A204.1 (cell line): ENCODE measurements around the gene B4GAT1.
"Not testable (repeated sequence)": the region's sequence is repeated elsewhere in the genome, so short reads cannot be mapped to it uniquely, and the experiment has no call there.

Experiments
- FAIRE-seq: peaks from 2 replicates; lab custom pipeline; 2012; peaks lifted over from hg19 to GRCh38; lab: Jason Lieb, UNC

The B4GAT1 gene

GRCh38 chr11:66363187-66363601 is 15.8 kb upstream of the B4GAT1 start:
- FAIRE-seq, result no peak

- FAIRE-seq, result no peak
Observed at GRCh38 chr11:66362481-66363147, 15.2 kb upstream of the B4GAT1 start.

- no peak for FAIRE-seq
Observed at GRCh38 chr11:66361502-66361941, 14.1 kb upstream of the B4GAT1 start.

- no peak for FAIRE-seq
Observed at GRCh38 chr11:66360406-66361073, 13.1 kb upstream of the B4GAT1 start.

GRCh38 chr11:66359662-66360087 is 12.2 kb upstream of the B4GAT1 start:
- no peak for FAIRE-seq

- not testable (repeated sequence) for FAIRE-seq
Observed at GRCh38 chr11:66350560-66351235, 3.3 kb upstream of the B4GAT1 start.

- no peak for FAIRE-seq
Observed at GRCh38 chr11:66349084-66349386, 1.6 kb upstream of the B4GAT1 start.

- FAIRE-seq, result no peak
Observed at GRCh38 chr11:66346476-66347424, 679 bp downstream of the B4GAT1 start.

- FAIRE-seq, result no peak
Observed at GRCh38 chr11:66345316-66345649, 2.1 kb downstream of the B4GAT1 start.

GRCh38 chr11:66344550-66345315 is 2.7 kb downstream of the B4GAT1 start, which contains the start of gene BRMS1:
Gene BRMS1 (minus strand): TSS chr11:66345104. CDS start chr11:66342234, 2,870 bp downstream.
- FAIRE-seq, result no peak

GRCh38 chr11:66343176-66343575 is 4.3 kb downstream of the B4GAT1 start:
- no peak for FAIRE-seq

- FAIRE-seq, result no peak
Observed at GRCh38 chr11:66341502-66342126, 5.8 kb downstream of the B4GAT1 start.

GRCh38 chr11:66340596-66341501 is 6.6 kb downstream of the B4GAT1 start:
- no peak for FAIRE-seq

- FAIRE-seq, result no peak
Observed at GRCh38 chr11:66339686-66340483, 7.5 kb downstream of the B4GAT1 start.

GRCh38 chr11:66339162-66339675 is 8.2 kb downstream of the B4GAT1 start:
- FAIRE-seq, result no peak

GRCh38 chr11:66338276-66339161 is 8.9 kb downstream of the B4GAT1 start:
- FAIRE-seq, result no peak

GRCh38 chr11:66337103-66337899 is 10.1 kb downstream of the B4GAT1 start:
- FAIRE-seq, result no peak
